H9 (cell line): Measurements from ENCODE around the gene TRMT2A. TPM values are rescaled to one million over a fixed set of nuclear protein-coding genes. Genes with fewer than 3 reads are reported as not detected.

ENCODE experiments used
- DNase-seq: peaks from one replicate; pipeline ENCODE4 v3.0.0-alpha.2; 2017
- H2AFZ ChIP-seq: one replicate; pipeline ENCODE4 v1.6.1; 2013; ENCODE audit warnings: mild to moderate bottlenecking, low read length, control low read depth, moderate library complexity
- H2AK5ac ChIP-seq: 2 replicates; pipeline ENCODE4 v1.6.1; 2013; ENCODE audit warnings: low read length, control low read depth, mixed read lengths; ENCODE audit not compliant: insufficient read length
- H2BK120ac ChIP-seq: one replicate; pipeline ENCODE4 v1.6.1; 2013; ENCODE audit warnings: low read depth, mild to moderate bottlenecking, low read length, control low read depth, inconsistent platforms; ENCODE audit not compliant: poor library complexity, severe bottlenecking
- H2BK12ac ChIP-seq: 2 replicates; pipeline ENCODE4 v1.6.1; 2013; ENCODE audit warnings: low read length, control low read depth, mixed read lengths, low read depth; ENCODE audit not compliant: insufficient read length
- H2BK15ac ChIP-seq: 2 replicates; pipeline ENCODE4 v1.6.1; 2013; ENCODE audit warnings: low read depth, low read length, control low read depth
- H2BK20ac ChIP-seq: one replicate; pipeline ENCODE4 v1.6.1; 2013; ENCODE audit warnings: low read depth, mild to moderate bottlenecking, low read length, control low read depth, inconsistent platforms; ENCODE audit not compliant: poor library complexity, severe bottlenecking
- H2BK5ac ChIP-seq: 2 replicates; pipeline ENCODE4 v1.6.1; 2013; ENCODE audit warnings: low read length, control low read depth, mixed read lengths; ENCODE audit not compliant: insufficient read length
- H3K14ac ChIP-seq: 2 replicates; pipeline ENCODE4 v1.6.1; 2013; ENCODE audit warnings: low read length, control low read depth; ENCODE audit not compliant: insufficient read depth
- H3K18ac ChIP-seq: 2 replicates; pipeline ENCODE4 v1.6.1; 2013; ENCODE audit warnings: low read depth, mild to moderate bottlenecking, mixed read lengths, low read length, control low read depth; ENCODE audit not compliant: insufficient read length
- H3K23ac ChIP-seq: 2 replicates; pipeline ENCODE4 v1.6.1; 2013; ENCODE audit warnings: low read length, control low read depth, mixed read lengths, low read depth; ENCODE audit not compliant: insufficient read length
- H3K23me2 ChIP-seq: 2 replicates; pipeline ENCODE4 v1.6.1; 2013; ENCODE audit warnings: low read depth, mild to moderate bottlenecking, mixed read lengths, low read length, control low read depth; ENCODE audit not compliant: insufficient read length, poor library complexity, severe bottlenecking
- H3K27ac ChIP-seq: 2 replicates; pipeline ENCODE4 v1.5.1; 2013; ENCODE audit warnings: low read length, control low read depth, mixed read lengths, low read depth; ENCODE audit not compliant: insufficient read length
- H3K27me3 ChIP-seq: 2 replicates; pipeline ENCODE4 v1.6.1; 2013; ENCODE audit warnings: low read length, control low read depth, inconsistent platforms; ENCODE audit not compliant: insufficient read depth
- H3K4ac ChIP-seq: 2 replicates; pipeline ENCODE4 v1.6.1; 2013; ENCODE audit warnings: low read depth, mild to moderate bottlenecking, control low read depth, inconsistent platforms, low read length, moderate library complexity
- H3K4me1 ChIP-seq: 2 replicates; pipeline ENCODE4 v1.6.1; 2013; ENCODE audit warnings: low read length, control low read depth, inconsistent platforms; ENCODE audit not compliant: insufficient read depth
- H3K4me2 ChIP-seq: 2 replicates; pipeline ENCODE4 v1.6.1; 2013; ENCODE audit warnings: low read length, control low read depth, mixed read lengths; ENCODE audit not compliant: insufficient read length, insufficient read depth
- H3K56ac ChIP-seq: 2 replicates; pipeline ENCODE4 v1.6.1; 2013; ENCODE audit warnings: low read depth, mild to moderate bottlenecking, mixed read lengths, low read length, control low read depth; ENCODE audit not compliant: insufficient read length
- H3K79me1 ChIP-seq: 2 replicates; pipeline ENCODE4 v1.6.1; 2013; ENCODE audit warnings: low read depth, mild to moderate bottlenecking, moderate library complexity, low read length, control low read depth, inconsistent platforms; ENCODE audit not compliant: insufficient read depth, poor library complexity, severe bottlenecking
- H3K79me2 ChIP-seq: 2 replicates; pipeline ENCODE4 v1.6.1; 2013; ENCODE audit warnings: low read length, control low read depth, inconsistent platforms; ENCODE audit not compliant: insufficient read depth
- H3K9ac ChIP-seq: 2 replicates; pipeline ENCODE4 v1.6.1; 2013; ENCODE audit warnings: low read length, control low read depth, mixed read lengths; ENCODE audit not compliant: insufficient read length; ENCODE audit errors: extremely low read depth
- H3K9me3 ChIP-seq: one replicate; pipeline ENCODE4 v1.6.1; 2013; ENCODE audit warnings: low read depth, low read length, inconsistent platforms; ENCODE audit not compliant: control insufficient read depth
- H3T11ph ChIP-seq: one replicate; pipeline ENCODE4 v1.6.1; 2013; ENCODE audit warnings: mild to moderate bottlenecking, low read length, control low read depth, inconsistent platforms
- H4K20me1 ChIP-seq: one replicate; pipeline ENCODE4 v1.6.1; 2013; ENCODE audit not compliant: control insufficient read depth, insufficient read length, insufficient read depth
- H4K5ac ChIP-seq: 2 replicates; pipeline ENCODE4 v1.6.1; 2013; ENCODE audit warnings: low read depth, mild to moderate bottlenecking, mixed read lengths, low read length, control low read depth; ENCODE audit not compliant: insufficient read length
- H4K8ac ChIP-seq: replicated peaks from 2 replicates; pipeline ENCODE4 v1.6.1; 2013; ENCODE audit warnings: low read length, control low read depth, mixed read lengths, low read depth; ENCODE audit not compliant: insufficient read length
- H4K91ac ChIP-seq: 2 replicates; pipeline ENCODE4 v1.6.1; 2013; ENCODE audit warnings: low read depth, mild to moderate bottlenecking, moderate library complexity, mixed read lengths, low read length, control low read depth; ENCODE audit not compliant: insufficient read length
- H3K27ac Mint-ChIP-seq, 3 experiments: 2 replicates in 2 of 3; 3 replicates in 1 of 3; pipeline ENCODE4 v1.8.0; 2020 to 2021; ENCODE audit warnings: mixed read lengths in 3 of 3, mild to moderate bottlenecking in 1 of 3, moderate library complexity in 1 of 3
- H3K27me3 Mint-ChIP-seq: 2 replicates; pipeline ENCODE4 v1.8.0; 2021; ENCODE audit warnings: low read depth, mild to moderate bottlenecking, moderate library complexity, mixed read lengths
- H3K36me3 Mint-ChIP-seq, 3 experiments: 2 replicates in 2 of 3; 3 replicates in 1 of 3; pipeline ENCODE4 v1.8.0; 2020 to 2021; ENCODE audit warnings: low read depth in 3 of 3, mixed read lengths in 3 of 3; ENCODE audit not compliant: insufficient read depth in 1 of 3
- H3K4me1 Mint-ChIP-seq, 2 experiments: 2 replicates each; pipeline ENCODE4 v1.8.0; 2020; ENCODE audit warnings: mixed read lengths in 2 of 2
- H3K4me3 Mint-ChIP-seq, 2 experiments: 2 replicates in 1 of 2; 3 replicates in 1 of 2; pipeline ENCODE4 v1.8.0; 2020 to 2021; ENCODE audit warnings: mild to moderate bottlenecking in 2 of 2, mixed read lengths in 2 of 2, moderate library complexity in 1 of 2
- H3K9me3 Mint-ChIP-seq, 2 experiments: 2 replicates in 1 of 2; 3 replicates in 1 of 2; pipeline ENCODE4 v1.8.0; 2020; ENCODE audit warnings: mild to moderate bottlenecking in 2 of 2, mixed read lengths in 2 of 2, moderate library complexity in 1 of 2
- CTCF ChIP-seq: fragments of 200-600 bp; sonication (generic); conservative IDR thresholded peaks from 3 replicates; pipeline ENCODE4 v1.8.0; 2021; ENCODE audit warnings: antibody characterized with exemption, mild to moderate bottlenecking
- WGBS: extraction: QIAGEN DNeasy Blood & Tissue Kit; methylation state at CpG from one replicate; pipeline ENCODE4 v1.1.7; 2013; ENCODE audit warnings: missing lambda C conversion rate, low lambda C conversion rate, mixed read lengths; ENCODE audit not compliant: insufficient read length; ENCODE audit errors: extremely low coverage; 5-methylcytosine and 5-hydroxymethylcytosine counted together
- total RNA-seq: library from RNA; stranded (reverse); gene quantifications from 2 replicates; pipeline ENCODE4 v1.2.1, GENCODE V29; 2021

The TRMT2A gene
- total RNA-seq, 1 experiment from 2014 or later: 58.2 TPM

- no peak for DNase-seq
- no peak overlapping the region for H2AK5ac ChIP-seq
- H3K4me1 ChIP-seq: no peaks in the 10 kb centered on the region
- no peak for TF ChIP-seq CTCF
- no peak overlapping the region for H2BK12ac ChIP-seq
- no peak overlapping the region for H3K14ac ChIP-seq
- H4K91ac ChIP-seq: no peak overlapping the region
- no peak overlapping the region for H2BK20ac ChIP-seq
- no peaks in the 10 kb centered on the region for H3K27me3 Mint-ChIP-seq
- H4K8ac ChIP-seq: no peak overlapping the region
- no peak overlapping the region for H3K4me2 ChIP-seq
- H3K4me3 Mint-ChIP-seq: no peak overlapping the region
- H3K18ac ChIP-seq: no peak overlapping the region
- no peak overlapping the region for H2BK5ac ChIP-seq
- no peaks in the 10 kb centered on the region for H3K79me1 ChIP-seq
- no peaks in the 10 kb centered on the region for H3K27me3 ChIP-seq
- H3K56ac ChIP-seq: no peak overlapping the region
- H2BK120ac ChIP-seq: no peak overlapping the region
- no peak overlapping the region for H3K27ac ChIP-seq
- H3K23me2 ChIP-seq: no peaks in the 10 kb centered on the region
- H3K9me3 Mint-ChIP-seq: no peaks in the 10 kb centered on the region; a peak in 1 of 5 replicates
- no peaks in the 10 kb centered on the region for H3K79me2 ChIP-seq
- H3T11ph ChIP-seq: no peak overlapping the region
- H3K36me3 Mint-ChIP-seq: no peaks in the 10 kb centered on the region; a peak in 1 of 7 replicates
- no peaks in the 10 kb centered on the region for H3K4me1 Mint-ChIP-seq
- no peak overlapping the region for H3K23ac ChIP-seq
- no peaks in the 10 kb centered on the region for H3K9me3 ChIP-seq
- H4K5ac ChIP-seq: no peak overlapping the region
- WGBS: no CpG with 5 or more reads among the region's 14 CpGs
- no peak overlapping the region for H2AFZ ChIP-seq
- no peak overlapping the region for H3K4ac ChIP-seq
- H2BK15ac ChIP-seq: no peak overlapping the region
- no peak overlapping the region for H3K27ac Mint-ChIP-seq
- no peak overlapping the region for H3K9ac ChIP-seq
- H4K20me1 ChIP-seq: no peaks in the 10 kb centered on the region
Measured at GRCh38 chr22:20147237-20147988, 30.4 kb upstream of the TRMT2A start.
